K562 (cell line): ENCODE measurements around the gene SNUPN. TPM values are rescaled to one million over a fixed set of nuclear protein-coding genes. Genes with fewer than 3 reads are reported as not detected.

ENCODE experiments used
- ARID3A ChIP-seq: IDR thresholded peaks from 2 replicates; pipeline ENCODE4 v1.6.1; 2012; ENCODE audit warnings: low read depth, low read length, improper control_type of control experiment, borderline replicate concordance
- CEBPG ChIP-seq, 3 experiments: fragments of 200-800 bp in 1 of 3; sonication (Bioruptor generic) in 1 of 3; sonication (generic) in 1 of 3; formaldehyde crosslinking in 1 of 3; IDR thresholded peaks in 2 of 3; conservative IDR thresholded peaks in 1 of 3; 2 replicates each; pipeline versions ENCODE4 v1.6.1 to v1.8.0; 2016 to 2022; ENCODE audit warnings: missing compliant biosample characterization in 2 of 3, missing genetic modification characterization in 2 of 3, mild to moderate bottlenecking in 1 of 3, missing genetic modification reagents in 1 of 3
- HNRNPL ChIP-seq: fragments of 200-400 bp; formaldehyde crosslinking; IDR thresholded peaks from 2 replicates; pipeline ENCODE4 v1.6.1; 2017; ENCODE audit warnings: low read depth, mild to moderate bottlenecking, low read length
- MEF2A ChIP-seq: IDR thresholded peaks from 2 replicates; pipeline ENCODE4 v1.6.1; 2011; ENCODE audit warnings: low read depth, mild to moderate bottlenecking, low read length, moderate library complexity; ENCODE audit not compliant: control insufficient read depth
- PTTG1 ChIP-seq: fragments of 450-650 bp; IDR thresholded peaks from 2 replicates; pipeline ENCODE4 v1.6.1; 2016; ENCODE audit warnings: low read depth, mild to moderate bottlenecking, missing genetic modification characterization, missing compliant biosample characterization
- SAFB2 ChIP-seq: fragments of 200-400 bp; formaldehyde crosslinking; IDR thresholded peaks from 2 replicates; pipeline ENCODE4 v1.6.1; 2018; ENCODE audit warnings: borderline replicate concordance, low read length, low read depth, moderate library complexity; ENCODE audit not compliant: severe bottlenecking
- TEAD4 ChIP-seq, 2 experiments: sonication (generic) in 1 of 2; formaldehyde crosslinking in 1 of 2; IDR thresholded peaks; 2 replicates each; pipeline versions ENCODE4 v1.6.1 to v1.8.0; 2012 to 2022; ENCODE audit warnings: borderline replicate concordance in 1 of 2, inconsistent platforms in 1 of 2, low read length in 1 of 2, mild to moderate bottlenecking in 1 of 2, missing genetic modification reagents in 1 of 2
- USF2 ChIP-seq: sonication (generic); formaldehyde crosslinking; IDR thresholded peaks from 2 replicates; pipeline ENCODE4 v1.5.0; 2020; ENCODE audit warnings: missing genetic modification reagents
- ZBTB17 ChIP-seq: fragments of 450-650 bp; formaldehyde crosslinking; IDR thresholded peaks from 2 replicates; pipeline ENCODE4 v1.4.0; 2020; ENCODE audit warnings: mild to moderate bottlenecking
- ZBTB26 ChIP-seq: fragments of 450-650 bp; formaldehyde crosslinking; IDR thresholded peaks from 2 replicates; pipeline ENCODE4 v1.4.0; 2022; ENCODE audit warnings: missing genetic modification characterization
- ZBTB40 ChIP-seq, 2 experiments: fragments of 450-650 bp in 1 of 2; sonication (generic) in 1 of 2; formaldehyde crosslinking in 1 of 2; IDR thresholded peaks; 2 replicates each; pipeline versions ENCODE4 v1.7.1 to v1.9.0; 2016 to 2022; ENCODE audit warnings: inconsistent platforms in 1 of 2, mild to moderate bottlenecking in 1 of 2, missing genetic modification reagents in 1 of 2
- polyA plus RNA-seq, 8 experiments: library from polyadenylated mRNA; depleted of rRNA in 4 of 8; stranded (reverse) in 5 of 8; unstranded in 3 of 8; fragments of >200 nt; fragmentation: Nextera tagmentation in 2 of 8; fragmentation: Illumina TruSeq in 1 of 8; extraction: Ambion mirVana in 2 of 8; extraction: Trizol in 1 of 8; gene quantifications; 2 replicates each; pipeline versions ENCODE4 v1.2.1 to v1.2.3, GENCODE V29; 2011 to 2014; ENCODE audit warnings: inconsistent platforms in 1 of 8, missing spikeins in 1 of 8
- total RNA-seq, 7 experiments: library from RNA; depleted of rRNA in 6 of 7; stranded (reverse); fragments of >200 nt in 6 of 7; fragmentation: Illumina TruSeq in 2 of 7; extraction: Trizol in 2 of 7; gene quantifications; 2 replicates each; pipeline versions ENCODE4 v1.2.1 to v1.2.3, GENCODE V29; 2011 to 2021; ENCODE audit warnings: low replicate concordance in 1 of 7

SNUPN gene
- total and polyA plus RNA-seq, 9 of the 15 experiments (the other 6 are each of a cell fraction or from before 2014, with no cell fraction given), result 32.2 to 78.3 (median 40.0) TPM

- TF ChIP-seq ZBTB40 (IDR thresholded peaks at IDR 0.05) (no peak; the same call in 1 of the 2 replicates), ZBTB40 (CRISPR knock-in tag; IDR thresholded peaks at IDR 0.05) (no peak), PTTG1 (no peak), SAFB2 (no peak), ZBTB26 (CRISPR knock-in tag) (no peak), ARID3A (no peak), ZBTB17 (CRISPR knock-in tag) (peak; percentile 71; the same call in 1 of the 2 replicates), CEBPG (CRISPR knock-in tag; IDR thresholded peaks at IDR 0.05) (0 out of 2 replicates have a peak, but pooled peaks have one; percentile 37), CEBPG (tag; conservative IDR thresholded peaks at IDR 0.05 in 1 of 2, IDR thresholded peaks at IDR 0.05 in 1 of 2) (no peak), TEAD4 (IDR thresholded peaks at IDR 0.05; ENCODE audit: low read length) (no peak), TEAD4 (CRISPR knock-in tag; IDR thresholded peaks at IDR 0.05; ENCODE audit: borderline replicate concordance) (peak; percentile 74; the same call in 1 of the 2 replicates), USF2 (CRISPR knock-in tag) (no peak; the same call in 1 of the 2 replicates), HNRNPL (no peak), MEF2A (0 out of 2 replicates have a peak, but pooled peaks have one; percentile 7)
Observed at GRCh38 chr15:75639709-75640482, 14.4 kb upstream of the SNUPN start, which contains the start of gene IMP3 (continued).
